PC-9 (cell line): ENCODE results near the gene TCEA3.

Experiments used
- CTCF ChIP-seq: fragments of 200-600 bp; sonication (generic); conservative IDR thresholded peaks from 2 replicates; pipeline ENCODE4 v1.6.1; 2017; ENCODE audit warnings: mixed run types, antibody characterized with exemption, mild to moderate bottlenecking, moderate library complexity
- EZH2 ChIP-seq: fragments of 200-600 bp; sonication (generic); IDR thresholded peaks from 2 replicates; pipeline ENCODE4 v1.8.0; 2017; ENCODE audit warnings: antibody characterized with exemption, low read depth

GRCh38 chr1:23396380-23396779 is 28.2 kb downstream of the TCEA3 start:
- TF ChIP-seq CTCF (no peak), EZH2 (no peak)
